ENCODE measurements around the gene GPHN. TPM values are rescaled to one million over a fixed set of nuclear protein-coding genes. Genes with fewer than 3 reads are reported as not detected.

GPHN gene
- polyA plus RNA-seq (ENCODE audit: insufficient read length in 3 of 3) = 10 to 100 TPM; 82.6 to 84.4 (median 83.7) TPM

DNA sequence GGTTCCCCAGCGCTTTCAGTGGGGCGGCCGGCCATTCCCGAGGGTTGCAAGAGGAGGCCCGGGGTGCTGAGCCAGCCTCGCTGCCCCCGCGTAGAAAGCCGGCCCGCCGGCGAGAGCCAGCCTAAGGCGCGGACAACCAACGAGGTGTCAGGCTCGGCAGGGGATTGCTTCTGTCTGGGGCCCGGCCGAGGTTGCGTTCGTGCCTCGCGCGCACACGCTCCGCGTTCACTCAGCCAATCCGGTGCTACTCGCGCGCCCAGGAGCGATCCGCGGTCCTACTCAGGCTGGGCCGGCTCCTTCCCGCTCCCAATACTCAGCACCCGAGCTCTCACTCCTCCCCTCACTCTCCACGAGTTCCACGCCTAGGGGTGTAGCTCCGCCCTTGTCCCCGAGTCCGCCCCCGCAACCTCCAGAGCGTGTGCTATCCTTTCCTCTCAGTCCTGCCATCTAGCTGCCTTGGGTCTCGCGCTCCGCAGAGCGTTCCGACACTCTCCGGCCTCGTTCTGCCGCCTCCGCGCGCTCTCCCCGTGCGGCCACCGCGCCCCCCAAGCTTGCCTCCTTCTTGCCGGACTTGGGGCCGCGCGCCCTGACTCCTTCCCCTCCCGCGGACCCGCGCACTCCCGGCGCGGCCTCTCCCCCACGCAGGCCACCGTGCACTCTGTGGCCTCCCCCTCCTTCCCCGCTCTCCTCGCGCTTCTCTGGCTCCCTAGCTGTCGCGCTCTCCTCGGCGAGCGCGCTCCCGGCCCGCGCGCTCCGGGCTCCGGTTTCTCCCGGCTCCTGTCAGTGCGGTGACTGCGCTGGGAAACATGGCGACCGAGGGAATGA, at the start of gene GPHN:
GPHN (plus strand) TSS at position 426 of the 825 bp plus-strand sequence.
- peak; percentile 89 to 93 (median 90) for DNase-seq (ENCODE audit: low read depth in 3 of 3, low spot score in 2 of 3)

DNA sequence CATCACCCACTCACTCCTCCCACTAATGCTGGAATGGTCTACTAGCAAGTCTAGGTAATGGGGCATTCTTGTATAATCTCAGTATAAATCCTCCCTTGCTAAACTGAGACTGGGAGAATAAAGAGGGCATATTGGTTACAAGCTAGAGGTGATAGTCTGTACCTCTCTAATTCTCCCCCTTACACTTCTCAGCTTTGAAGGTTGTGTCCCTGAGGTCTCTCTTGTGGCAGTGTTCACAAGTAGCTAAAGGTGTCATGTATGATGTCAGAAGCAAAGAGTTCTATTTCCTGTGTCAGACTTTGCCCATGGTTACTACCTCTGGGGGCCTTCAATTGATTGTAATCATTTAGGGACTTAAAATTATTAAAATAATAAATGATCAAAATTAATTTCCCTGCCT, 48.3 kb upstream of the GPHN start:
- no peak for DNase-seq (ENCODE audit: low read depth in 3 of 3, low spot score in 2 of 3)

DNA sequence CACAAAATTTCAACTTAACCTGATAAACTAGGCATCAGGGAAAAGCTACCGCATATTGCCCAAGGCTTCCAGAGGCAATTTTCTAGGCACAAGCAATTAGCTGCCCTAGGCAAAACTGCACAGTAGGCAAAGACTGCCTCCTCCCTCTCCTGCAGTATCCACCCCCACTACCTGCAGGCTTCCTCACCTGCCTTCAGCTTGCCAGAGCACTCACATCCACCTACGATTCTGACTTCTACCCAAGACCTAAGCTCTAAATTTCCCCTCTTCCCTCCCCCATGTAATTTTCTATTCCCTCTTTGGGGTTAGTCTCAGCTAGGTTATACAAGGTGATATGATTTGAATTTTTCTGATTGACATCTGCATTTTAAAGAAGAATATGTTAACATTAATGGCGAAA, 43.7 kb upstream of the GPHN start:
- DNase-seq (ENCODE audit: low read depth in 3 of 3, low spot score in 2 of 3) = no peak

DNA sequence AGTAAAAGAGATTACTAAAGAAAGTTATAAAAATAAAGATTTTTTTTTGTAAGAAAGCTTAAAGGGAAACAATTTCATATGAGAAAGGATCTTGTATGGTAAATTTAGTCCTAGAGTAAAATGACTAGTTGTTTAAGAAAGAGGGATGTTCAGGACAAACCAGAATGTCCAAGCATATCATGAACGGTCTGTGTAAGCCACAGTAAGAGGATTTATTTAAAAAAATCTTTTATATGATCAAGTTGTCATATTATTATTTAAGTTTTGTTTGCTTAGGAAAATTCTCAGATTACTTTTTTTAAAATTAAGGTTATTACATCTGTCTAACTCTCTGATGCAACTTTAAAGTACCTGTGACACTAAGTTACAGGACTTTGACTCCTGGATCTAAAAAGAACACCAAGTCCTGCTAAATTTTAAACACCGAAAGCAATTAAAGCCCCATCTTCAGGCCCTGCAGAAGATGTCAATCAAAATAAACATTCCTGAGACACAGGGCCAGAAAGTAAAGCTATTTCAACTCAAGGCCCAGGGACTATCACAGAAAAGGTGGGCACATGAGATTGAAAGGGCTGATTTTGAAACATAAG, 39.1 kb upstream of the GPHN start:
- DNase-seq (ENCODE audit: low read depth in 3 of 3, low spot score in 2 of 3) = no peak

DNA sequence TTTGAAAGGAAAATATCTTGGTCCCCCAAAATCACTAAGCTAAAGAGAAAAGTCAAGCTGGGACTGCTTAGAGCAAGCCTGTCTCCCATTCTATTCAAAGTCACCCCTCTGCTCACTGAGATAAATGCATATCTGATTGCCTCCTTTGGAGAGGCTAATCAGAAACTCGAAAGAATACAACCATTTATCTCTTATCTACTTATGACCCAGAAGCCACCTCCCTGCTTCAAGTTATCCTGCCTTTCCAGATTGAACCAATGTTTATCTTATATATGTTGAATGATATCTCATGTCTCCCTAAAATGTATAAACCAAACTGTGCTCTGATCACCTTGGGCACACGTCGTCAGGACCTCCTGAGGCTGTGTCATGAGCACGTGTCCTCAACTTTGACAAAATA, 36.4 kb upstream of the GPHN start:
- DNase-seq (ENCODE audit: low read depth in 3 of 3, low spot score in 2 of 3) = no peak

DNA sequence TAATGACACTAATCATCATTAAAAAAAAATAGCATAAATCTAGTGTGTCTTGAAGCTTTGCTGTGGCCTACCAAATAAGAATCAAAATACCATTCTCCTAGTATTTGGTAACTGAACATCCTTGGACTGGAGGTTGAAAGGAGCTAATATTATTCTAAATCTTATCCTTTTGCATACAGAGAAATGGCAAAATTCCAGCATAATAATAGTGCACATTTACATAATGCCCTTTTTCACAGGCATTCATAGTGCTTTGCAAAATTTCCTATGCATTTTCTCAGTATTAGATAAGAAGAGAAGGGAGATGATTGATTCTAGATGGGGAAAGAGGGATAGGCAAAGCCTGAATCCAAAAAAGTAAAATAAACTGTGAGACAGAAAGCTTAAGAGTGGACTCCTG, 35.7 kb upstream of the GPHN start:
- no peak for DNase-seq (ENCODE audit: low read depth in 3 of 3, low spot score in 2 of 3)

DNA sequence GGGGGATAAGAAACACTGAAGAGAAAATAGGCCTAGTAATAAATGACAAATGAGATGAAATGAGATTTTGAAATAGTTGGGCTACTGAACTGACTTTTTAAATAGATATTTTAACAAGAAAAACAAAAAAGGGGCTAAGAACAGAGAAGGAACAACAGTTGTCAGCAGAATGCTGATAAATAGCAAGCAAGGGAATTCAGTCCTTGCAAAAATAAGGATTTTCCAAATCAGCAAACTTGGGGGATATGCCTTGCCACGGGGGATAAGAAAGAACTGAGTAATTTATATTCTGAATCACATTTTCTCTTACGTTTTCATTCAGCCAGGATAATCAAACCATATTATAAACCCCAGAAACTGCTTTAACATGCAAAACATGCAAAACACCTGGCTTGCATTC, 34.7 kb upstream of the GPHN start:
- no peak for DNase-seq (ENCODE audit: low read depth in 3 of 3, low spot score in 2 of 3)

DNA sequence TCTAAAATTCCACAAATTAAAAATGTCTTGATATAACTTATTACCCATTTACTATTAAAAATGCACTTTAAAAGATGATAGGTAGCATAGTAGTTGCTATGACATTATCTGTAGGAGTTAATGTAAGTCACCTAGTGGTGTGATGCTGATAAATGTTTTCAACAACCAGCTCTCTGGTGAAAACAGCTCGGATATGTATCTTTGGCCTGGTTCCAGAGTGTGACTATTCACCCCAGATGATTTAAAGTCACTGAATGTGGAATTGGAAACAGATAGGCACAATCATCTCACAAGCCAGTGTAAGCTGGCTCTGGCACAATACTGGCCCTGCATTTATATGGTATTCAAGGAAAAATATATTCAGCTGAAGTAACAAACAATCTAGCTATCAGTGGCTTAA, 31.0 kb upstream of the GPHN start:
- DNase-seq (ENCODE audit: low read depth in 3 of 3, low spot score in 2 of 3) = no peak

DNA sequence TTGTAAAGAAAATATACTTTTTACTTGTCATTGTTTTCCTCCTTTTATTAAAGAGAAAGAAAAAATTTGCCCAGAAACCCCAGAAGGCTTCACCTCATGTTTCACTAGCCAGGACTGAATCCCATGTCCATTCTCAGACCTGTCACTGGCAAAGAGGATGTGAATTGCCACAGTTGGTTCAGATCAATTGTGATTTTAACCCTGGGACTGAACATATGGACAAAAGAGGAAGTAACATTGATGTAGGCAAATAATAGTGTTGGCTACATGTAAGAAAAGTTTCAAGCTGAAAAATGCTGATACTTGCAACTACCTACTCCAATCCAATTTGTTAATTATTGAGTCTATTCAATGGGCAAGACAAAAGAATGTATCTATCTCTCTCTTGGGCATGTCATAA, 30.4 kb upstream of the GPHN start:
- DNase-seq (ENCODE audit: low read depth in 3 of 3, low spot score in 2 of 3) = no peak

DNA sequence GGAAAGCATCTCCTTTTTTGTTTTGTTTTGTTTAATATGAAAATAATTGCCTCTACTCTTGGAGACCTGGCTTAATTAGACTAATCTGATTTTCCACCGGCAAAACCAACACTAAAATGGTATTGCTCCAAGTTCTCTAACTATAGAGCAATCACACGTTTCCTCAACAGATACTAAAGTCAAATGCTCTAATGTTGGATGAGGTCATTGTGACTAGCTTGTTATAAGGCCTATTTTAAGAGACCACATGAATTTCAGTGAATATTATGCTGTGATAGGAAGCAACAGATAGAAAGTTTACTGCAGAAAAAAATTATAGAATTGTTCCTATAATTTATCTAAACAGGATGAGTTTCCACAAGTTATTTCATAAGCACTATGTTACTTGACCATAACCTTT, 25.1 kb upstream of the GPHN start:
- no peak for DNase-seq (ENCODE audit: low read depth in 3 of 3, low spot score in 2 of 3)

DNA sequence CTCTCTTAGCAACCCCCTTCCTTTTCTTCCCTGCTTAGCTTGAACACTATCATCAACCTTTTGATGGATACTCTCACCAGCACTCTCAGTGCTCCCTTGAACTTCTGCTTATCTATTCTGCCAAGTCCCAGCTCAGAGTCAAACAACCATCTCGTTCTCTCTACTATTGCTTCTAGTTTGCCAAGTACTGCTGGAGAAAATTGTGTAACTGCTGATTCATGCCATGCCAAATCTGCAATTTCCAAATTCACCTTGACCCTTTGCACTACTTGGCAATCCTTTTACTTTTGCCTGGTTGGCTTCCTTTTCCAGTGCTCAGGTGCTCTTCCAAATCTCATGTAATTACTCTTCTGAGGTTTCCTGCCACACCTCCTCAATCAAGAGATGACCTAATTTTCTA, 24.6 kb upstream of the GPHN start:
- DNase-seq (ENCODE audit: low read depth in 3 of 3, low spot score in 2 of 3) = no peak

DNA sequence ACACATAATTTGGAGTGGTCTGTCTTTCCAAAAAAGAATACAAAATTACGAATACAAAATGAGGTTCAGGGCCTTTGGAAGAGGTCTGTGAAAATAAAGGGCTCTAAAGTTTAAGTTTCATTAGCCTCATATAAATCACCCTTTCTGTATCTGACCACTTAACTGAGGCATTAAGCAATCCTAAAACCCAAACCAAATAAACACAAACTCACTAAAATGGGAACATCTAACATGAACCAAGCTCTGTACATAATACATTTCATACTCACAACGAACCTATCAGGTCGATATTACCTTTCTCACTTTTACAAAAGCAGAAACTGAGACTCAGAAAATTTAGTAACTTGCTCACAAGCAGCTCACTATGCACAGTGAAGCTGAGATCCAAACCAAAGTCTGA, 22.9 kb upstream of the GPHN start:
- DNase-seq (ENCODE audit: low read depth in 3 of 3, low spot score in 2 of 3) = no peak

DNA sequence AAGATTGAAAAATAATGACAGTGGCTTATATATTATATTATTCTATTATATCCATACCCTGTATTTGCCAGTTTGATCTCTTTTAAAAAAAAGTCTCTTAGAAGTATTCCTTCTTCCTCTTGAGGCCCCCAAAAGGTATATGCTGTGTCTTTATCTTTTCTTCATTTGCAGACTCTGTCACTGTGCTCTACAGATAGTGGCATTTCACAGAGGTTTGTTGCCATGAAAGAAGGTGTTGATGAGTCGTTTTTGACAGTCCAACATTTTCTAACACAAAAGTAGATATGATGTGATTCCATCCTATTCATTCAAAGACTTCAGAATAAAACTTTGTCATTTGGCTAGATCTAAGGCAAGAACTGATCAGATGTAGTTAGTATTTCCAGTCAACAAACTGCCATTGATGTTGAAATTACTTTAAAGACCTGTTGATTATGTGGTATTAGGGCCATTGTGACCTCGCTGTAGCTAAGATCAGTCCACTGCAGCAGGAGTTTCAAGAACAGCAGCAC, 22.0 kb upstream of the GPHN start, which contains the start of gene CCDC196:
CCDC196 (plus strand) TSS at position 462 of the 512 bp plus-strand sequence. CDS start 132 bp downstream, outside the sequence.
- no peak for DNase-seq (ENCODE audit: low read depth in 3 of 3, low spot score in 2 of 3)

DNA sequence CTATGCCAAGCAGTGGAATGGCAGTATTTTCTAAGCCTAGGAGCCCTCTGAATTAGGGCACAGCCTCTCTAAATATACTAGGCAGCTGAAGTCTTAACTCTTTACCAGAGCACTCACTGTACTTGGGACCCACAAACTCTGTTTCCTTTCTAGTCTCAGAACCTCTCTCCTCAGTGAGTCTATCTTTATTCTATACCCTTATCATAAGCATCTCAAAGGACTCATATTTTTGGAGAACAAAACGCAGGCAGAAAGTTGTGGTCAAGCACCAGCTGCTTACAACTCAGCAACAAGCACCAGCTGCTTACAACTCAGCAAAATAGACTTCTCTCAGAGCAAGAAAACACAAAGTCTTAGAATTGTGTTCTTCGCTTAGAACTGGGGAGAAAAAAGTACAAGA, 20.8 kb upstream of the GPHN start:
- no peak for DNase-seq (ENCODE audit: low read depth in 3 of 3, low spot score in 2 of 3)

DNA sequence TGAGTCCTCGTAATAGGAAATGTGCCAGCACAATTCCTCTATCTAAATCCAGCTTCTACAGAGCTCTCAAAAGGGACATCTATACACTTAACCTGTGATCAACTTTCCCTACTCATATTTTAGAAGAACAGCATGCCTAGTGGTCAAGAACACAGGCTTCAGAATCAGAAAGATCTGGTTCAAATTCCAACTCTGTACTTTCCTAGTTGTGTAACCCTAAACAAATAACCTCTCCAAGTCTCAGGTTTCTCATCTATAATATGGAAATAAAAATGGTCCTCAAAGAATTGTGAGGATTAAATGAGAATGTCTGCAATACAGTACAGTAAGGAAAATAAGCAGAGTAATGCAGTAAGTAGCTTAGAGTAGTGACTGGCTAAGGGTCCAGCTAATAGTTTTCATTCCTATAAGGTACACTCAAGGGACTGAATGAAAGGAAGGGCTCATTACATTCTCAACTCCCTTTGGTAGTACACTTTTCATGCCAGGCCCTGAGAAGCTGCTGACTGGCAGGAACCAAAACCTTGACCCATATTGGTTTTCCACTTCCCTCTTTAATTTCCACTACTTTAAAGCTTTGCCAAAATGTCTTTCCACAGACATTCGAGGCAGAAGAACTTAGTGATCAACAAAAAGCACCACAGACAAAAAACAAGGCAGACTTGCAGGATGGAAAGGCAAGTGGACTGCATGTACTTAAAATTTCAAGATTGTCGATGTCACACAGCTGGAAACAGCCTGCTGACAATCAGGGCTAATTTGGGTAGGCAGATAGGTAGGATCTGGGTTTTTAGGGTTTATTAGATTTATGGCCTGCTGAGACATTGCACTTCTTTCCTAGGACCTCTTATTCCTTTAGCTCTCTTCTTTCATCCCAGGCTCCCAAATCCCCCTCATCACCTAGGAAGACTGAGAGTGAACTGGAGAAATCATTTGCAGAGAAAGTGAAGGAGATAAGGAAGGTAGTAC, 17.5 kb upstream of the GPHN start:
- DNase-seq (ENCODE audit: low read depth in 3 of 3, low spot score in 2 of 3) = no peak

DNA sequence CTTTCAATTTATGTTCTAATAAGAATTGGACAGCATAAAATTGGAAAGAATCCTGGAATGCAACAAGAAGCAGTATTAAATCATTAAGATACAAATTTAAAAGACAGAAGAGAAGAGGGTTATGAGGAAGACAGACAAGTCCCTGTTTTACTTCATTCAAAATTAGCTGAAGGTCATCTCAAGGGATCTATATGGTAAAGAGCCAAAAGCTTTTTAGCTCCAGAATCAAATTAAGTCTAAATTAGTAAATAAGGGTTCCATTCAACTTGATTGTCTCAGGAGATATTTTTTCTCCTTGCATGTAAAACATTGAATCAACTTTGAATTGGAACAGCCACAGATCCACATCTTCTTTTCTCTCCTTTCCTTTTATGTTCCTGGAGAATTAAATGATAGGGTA, 14.2 kb upstream of the GPHN start:
- DNase-seq (ENCODE audit: low read depth in 3 of 3, low spot score in 2 of 3) = no peak

DNA sequence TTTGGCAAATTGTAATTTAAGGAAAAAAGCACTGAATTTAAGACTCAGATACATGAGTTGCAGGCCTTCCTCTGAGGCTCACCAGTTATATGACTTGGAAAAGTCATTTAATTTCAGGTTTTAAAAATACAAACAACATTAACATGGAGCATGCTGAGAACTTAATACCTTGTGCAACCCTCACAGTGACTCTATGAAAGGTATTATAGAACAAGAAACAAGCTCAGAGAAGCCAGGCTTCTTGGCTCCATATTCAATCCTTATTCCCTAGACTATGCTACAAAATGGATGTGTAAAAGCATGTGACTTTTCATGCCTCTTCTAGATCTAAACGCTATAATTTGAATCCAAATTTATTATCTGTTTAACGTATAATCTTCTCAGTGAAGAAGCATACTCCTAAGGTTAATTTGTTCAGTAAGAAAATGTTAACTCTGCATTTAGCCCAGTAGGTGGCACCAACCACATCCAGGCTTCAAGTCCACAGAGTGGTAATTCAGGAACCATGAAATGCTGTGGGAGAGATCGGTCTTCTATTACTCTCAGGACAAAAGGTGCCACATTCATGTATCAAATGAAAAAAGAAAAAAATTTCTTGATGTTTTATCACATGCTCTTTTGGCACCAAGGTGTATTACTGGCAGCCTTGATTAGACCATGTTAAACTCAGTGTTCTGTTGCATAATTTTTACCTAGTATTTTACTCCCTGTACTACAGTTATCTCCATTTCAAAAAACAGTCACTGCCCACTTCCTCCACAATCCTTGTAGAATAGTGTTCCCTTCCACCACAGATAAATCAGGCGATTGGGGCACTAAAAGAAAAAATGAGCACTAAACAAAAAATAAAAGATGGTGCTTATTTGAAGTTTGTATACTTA, 12.5 kb upstream of the GPHN start:
- peak in 1 of 3 donors; percentile 47 for DNase-seq (ENCODE audit: low read depth in 3 of 3, low spot score in 2 of 3)

DNA sequence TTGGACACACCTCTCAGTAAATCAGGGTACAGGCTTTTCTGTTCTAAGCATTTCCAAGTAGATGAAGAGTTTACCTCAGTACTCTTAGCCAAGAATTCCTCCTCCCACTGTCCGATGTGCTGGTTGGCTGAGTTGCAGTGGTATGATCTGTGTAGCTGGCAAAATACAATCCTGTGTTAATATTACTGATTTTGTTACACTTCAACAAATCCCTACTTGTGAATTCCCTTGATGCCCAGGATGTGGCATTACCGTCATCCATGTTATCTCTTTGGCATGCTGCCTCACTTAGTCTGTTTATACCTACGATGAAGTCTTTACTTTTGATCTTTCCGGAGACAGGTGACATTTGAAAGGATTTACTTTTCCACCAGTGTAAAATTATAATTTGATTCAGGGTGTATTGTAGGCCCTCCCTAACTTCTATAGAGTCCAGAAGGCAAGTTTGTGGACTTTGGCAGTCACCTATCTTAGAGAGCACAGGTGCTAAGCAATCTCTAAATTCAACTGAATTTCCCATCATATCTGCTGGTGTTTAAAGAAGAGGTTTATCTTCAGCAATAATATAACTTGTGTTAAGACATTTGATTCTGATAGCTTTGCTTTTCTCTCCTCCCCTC, 11.6 kb upstream of the GPHN start:
- no peak for DNase-seq (ENCODE audit: low read depth in 3 of 3, low spot score in 2 of 3)

DNA sequence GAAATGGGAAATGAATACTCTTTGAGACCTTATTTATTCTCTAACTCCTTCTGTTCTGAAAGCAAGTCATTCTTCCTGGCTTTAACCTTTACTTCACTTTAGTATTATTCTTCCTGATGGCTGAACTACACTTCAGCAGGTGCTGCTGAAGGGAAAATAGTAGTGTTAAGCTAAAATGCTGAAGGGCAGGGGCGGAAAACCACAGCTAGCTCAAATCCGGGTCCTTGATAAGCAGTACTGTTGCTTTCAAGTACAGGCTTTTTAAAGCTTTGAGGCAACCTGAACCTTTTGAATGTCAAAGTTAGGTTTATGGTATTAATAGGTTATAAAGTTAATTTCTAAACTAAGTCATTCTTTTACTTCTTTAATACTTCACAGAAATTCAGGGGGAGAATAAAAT, 11.0 kb upstream of the GPHN start:
- no peak for DNase-seq (ENCODE audit: low read depth in 3 of 3, low spot score in 2 of 3)

DNA sequence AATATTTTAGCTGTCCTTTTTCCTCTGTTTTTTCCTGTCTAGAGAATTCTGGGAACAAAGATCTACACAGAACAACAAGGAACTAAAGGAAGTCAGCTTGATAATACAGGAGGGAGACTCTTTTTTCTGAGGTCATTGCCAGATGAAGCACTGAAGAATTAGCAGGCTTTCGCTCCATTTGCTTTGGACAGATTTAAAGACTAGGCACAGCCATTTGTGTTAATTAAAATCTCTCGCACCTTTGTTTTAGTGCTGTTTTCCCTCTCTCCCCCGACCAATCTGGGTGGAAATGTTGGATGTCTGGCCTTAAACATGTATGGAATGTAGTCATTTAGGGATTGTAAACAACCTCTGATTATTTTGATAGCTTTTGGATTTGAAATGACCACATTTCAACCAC, 9.6 kb upstream of the GPHN start:
- no peak for DNase-seq (ENCODE audit: low read depth in 3 of 3, low spot score in 2 of 3)
